Raji (cell line): ENCODE data around the gene MTARC1.

Experiments
- POLR2A ChIP-seq: IDR thresholded peaks from 2 replicates; pipeline ENCODE4 v1.6.1; 2011; ENCODE audit warnings: low read depth, low read length, control low read depth; ENCODE audit not compliant: insufficient read depth

The MTARC1 gene

DNA sequence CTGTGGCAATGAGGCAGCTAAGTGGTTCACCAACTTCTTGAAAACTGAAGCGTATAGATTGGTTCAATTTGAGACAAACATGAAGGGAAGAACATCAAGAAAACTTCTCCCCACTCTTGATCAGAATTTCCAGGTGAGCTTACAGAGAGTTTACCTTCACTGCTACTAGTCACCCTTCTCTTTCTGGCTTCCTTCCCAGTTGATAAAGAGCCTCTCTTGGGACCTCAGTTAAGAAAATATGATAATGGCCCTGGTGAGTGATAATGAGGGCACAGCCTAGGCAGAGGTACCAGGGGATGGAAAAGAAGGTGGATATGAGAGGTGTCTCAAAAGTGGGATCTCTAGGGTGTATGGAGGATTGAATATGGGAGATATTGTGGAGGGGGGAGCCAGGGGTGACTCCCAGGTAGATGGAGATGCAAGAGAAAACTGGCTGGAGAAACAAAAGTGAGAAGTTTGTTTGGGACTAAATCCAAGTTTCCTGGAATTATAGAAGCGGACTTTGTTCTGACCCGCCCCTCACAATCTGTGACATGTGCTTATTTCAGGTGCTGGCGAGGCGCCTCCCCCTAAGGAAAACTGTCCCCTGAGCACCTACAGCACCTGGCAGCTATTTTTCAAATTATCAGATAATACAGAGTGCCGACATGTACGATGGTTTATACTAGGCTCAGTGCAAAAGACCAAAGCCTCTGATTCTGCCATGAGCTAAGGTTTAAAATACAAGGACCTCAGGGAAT lies 24.9 kb upstream of the MTARC1 start:
- TF ChIP-seq POLR2A: no peak

DNA sequence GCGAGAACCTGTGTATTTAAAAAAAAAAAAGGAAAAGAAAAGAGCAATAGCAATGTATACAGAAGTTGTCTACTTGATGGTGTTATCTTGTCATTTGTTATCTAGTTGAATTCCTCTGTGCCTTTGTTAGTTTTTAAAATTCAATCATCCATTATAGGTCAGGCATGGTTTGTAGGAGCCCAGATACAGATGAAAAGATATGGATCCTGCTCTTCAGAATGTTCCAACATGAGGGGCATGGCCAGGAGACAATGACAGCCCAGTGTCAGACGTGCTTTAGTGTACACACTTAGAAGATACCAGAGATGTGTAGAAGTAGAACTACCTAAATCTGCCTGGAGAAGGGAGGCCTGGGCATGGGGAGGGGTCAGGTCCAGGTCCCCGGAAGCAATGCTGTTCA lies 22.0 kb upstream of the MTARC1 start:
- TF ChIP-seq POLR2A: no peak

DNA sequence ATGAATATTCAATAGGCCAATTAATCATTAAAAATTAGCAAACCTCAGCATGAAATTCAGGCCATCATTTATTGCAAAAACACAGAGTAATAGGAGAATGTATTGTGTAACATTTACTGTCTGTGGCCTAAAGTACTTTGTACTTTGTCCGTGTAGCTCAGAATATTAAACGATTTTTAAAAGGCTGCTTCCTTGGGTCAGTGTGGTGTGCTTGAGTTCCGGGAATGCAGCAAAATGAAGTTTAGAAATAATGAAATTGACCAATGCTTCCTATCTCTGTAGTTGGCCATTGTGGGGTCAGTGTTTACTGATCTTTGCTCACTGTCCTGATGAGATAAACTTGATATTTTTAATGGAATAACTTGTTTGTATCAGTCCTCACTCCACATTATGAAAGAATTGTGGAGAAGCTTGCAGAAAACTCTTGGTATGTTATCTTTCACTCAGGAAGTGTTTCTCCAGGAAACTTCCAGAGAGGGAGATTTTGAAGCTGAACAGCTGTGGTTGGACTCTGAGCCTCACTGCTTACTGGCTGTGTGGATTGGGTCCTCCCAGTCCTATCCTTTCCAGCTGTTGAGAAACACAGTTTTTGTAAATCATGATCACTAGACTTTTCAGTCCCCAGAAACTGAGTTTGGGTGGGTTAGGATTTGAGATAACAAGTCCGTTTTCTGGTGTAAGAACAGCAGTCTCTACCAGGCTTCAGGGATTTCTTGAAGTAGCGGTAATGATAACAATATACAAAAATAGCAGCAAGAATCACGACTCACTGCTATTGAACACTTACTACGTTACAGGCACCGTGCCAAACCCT lies 19.2 kb upstream of the MTARC1 start:
- TF ChIP-seq POLR2A: no peak

DNA sequence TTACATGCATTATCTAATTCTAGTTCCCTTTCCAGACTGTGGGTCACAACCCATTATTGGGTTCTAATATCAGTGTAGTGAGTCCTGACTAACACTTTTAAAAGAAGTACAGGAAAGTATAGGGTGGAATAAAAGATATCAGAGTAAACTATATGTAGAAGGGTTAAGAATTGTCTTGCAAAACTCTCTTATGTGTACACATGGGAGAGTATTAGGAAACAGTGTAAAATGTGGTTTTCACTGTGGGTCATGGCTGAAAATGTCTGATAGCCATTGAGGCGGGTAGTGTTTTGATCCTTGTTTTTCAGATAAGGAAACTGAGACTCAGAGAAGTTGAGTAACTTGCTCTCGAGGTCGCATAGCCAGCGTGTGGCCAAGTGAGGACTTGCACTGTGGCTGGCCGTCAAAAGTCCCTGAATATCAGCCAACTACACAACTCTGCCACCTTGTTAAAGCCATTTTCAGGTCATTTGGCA lies 18.5 kb upstream of the MTARC1 start:
- TF ChIP-seq POLR2A: no peak

DNA sequence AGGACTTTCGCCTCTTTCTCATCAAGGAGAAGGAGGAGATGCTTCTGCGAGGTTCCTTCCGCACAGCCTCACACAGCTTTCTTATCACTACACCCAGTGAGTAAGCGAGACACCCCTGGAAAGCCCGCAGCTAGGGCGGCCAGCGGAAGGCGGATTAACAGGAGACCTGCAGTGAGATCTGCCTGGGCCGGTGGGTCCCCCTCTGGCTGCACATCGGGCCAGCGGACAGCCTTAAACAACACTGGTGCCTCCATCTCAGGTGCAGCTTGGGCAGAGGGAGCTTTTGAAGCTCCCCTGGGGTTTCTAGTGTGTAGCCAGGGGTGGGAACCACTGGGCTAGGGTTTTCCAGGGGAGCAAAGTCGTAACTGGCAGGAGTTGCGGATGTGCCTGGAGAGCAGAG lies 17.5 kb upstream of the MTARC1 start:
- no peak for TF ChIP-seq POLR2A

DNA sequence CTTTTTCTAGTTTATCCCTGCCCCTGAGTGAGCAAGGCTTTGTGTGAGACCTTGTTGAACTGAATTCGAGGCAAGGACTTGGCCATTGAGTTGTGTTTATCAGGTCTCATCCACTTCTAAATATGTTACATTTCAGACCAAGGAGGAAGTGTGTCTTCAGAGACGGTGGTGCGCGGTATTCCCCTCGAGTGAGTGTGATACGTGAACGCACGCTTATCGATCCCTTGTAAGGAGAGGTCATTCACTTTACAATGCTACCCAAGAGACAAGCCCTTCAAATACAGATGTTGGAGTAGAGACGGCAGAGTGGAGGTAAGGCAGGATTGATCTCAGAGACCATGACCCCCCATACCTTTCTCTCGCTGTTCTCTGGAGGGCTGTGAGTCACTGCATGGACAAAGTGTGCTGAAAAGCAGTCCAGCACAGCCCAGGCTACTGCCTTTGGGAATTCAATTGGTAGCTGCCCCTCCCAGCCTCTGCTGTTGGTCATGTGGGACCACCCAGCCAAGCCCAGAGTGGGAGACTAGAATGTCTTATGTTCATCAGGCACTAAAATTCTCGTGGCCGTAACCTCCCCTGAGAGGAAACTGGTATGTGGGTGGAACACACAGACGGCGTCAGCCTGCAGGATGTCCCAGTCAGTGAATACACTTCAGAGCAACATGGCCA lies 16.3 kb upstream of the MTARC1 start:
- TF ChIP-seq POLR2A: no peak

DNA sequence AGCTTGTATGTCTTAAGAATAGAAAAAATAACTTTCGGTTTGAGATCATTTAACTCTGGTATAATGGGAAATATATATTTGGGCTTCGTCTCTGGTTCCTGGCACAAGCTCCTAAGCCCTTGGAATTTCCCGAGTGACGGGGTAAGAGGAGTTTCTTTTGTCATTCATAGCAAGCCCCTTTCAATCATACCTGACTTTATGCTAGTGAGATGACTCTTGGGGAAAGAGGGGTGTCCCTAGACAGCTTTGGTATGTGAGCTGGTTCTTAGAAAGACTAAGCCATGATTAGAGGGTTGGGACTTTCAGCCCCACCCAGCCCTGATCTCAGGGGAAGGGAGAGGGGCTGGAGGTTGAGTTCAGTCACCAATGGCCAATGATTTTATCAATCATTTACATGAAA lies 13.9 kb upstream of the MTARC1 start:
- TF ChIP-seq POLR2A: no peak

DNA sequence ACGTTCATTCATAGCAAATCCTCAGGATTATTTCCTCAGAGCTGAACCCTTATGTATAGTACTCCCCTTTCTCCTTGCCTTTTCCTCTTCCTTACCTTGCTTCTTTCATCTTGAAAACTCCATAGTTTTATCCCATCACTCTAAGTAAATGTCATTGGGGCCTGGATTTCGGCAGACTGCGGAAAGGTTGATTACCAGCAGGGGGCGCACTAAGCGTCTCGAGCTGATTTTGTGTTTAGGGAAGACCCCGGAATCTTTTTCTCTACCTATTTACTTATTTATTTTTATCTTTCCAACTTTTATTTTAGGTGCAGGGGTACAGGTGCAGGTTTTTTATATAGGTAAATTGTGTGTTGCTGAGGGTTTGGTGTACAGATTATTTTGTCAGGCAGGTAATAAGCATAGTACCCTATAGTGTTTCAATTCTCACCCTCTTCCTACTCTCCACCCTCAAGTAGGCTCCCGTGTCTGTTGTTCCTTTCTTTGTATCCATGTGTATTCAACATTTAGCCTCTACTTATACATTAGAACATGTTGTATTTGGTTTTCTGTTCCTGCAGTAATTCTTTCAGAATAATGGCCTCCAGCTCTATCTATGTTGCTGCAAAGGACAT lies 11.4 kb upstream of the MTARC1 start:
- no peak for TF ChIP-seq POLR2A

DNA sequence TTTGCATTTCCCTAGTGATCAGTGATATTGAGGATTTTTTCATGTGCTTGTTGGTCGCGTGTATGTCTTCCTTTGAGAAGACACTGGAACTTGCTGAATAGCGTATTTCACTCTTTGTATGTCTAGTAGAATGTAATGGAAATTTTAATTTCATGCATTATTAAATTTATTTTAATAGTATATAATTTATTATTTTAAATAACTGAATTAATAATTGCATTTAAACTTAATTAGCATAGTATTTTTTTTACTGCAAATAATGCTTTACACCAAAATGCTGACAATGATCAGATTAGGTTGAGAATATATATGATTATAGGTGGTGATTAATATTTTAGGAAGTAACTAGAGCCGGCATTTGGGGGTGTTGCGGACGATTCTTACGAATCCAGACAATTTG lies 10.5 kb upstream of the MTARC1 start:
- no peak for TF ChIP-seq POLR2A

DNA sequence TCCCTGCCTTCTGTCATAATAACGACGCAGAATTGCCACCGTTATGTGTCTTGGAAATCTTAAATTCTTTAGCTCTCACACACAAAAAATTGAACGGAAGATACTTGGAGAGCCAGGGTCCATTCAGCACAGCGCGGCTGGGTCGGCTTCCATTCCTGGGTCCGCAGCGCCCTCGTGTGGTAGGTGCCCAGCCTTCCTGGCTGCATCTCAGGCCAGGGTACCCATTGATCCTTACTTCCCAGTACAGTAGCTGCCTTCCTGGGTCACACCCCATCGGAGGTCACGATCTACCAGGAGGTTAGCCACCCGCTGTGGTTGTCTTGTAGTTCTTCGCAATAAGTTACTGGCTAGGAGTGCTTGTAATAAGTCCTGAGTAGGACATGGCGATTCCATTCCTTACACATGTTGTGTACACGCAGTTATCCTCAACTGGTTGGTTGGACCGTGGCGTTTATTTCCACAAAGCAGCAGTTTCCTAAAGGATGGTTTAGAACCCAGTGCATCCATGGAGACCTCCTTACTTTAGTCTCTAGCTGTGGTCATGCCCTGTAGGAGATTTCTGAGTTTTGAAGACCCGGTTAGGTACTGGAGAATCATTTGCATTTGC lies 9.9 kb upstream of the MTARC1 start:
- no peak for TF ChIP-seq POLR2A

DNA sequence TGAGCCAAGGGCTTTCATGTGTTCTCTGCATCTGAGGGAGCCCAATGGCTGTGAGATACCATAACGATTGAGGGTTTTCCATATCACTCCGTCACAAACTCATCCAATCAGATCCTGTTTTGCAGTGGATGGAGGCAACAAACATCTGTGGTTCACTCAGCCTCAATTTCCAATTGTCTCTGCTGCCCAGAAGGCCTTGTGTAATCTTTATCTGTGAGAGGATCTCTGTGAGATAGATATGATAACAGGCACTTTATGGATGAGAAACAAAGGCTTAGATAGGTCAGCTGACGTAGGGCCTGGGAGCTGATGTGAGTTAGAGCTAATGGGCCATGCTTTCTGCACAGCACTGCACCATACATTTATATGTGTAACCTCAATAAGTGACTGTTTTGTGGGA lies 3.3 kb upstream of the MTARC1 start:
- no peak for TF ChIP-seq POLR2A

DNA sequence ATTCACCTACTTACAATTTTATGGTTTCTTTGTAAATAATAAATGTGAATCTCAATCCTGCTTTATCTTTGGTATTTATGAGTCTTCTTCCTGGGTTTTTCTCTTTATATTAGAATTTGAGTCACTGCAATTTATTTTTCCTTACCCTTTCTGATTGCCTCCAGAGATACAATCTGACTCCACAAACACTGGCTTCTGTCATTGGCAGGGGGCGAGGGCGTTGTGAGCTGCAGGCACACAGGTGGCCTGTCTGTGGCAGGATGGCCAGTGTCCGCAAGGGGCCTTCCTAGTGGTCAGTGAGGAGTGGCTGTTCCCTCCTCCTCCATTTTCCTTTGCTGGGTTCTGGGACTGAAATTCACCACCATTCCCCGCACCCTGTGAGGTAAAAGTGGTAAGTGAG lies 2.0 kb upstream of the MTARC1 start:
- no peak for TF ChIP-seq POLR2A

DNA sequence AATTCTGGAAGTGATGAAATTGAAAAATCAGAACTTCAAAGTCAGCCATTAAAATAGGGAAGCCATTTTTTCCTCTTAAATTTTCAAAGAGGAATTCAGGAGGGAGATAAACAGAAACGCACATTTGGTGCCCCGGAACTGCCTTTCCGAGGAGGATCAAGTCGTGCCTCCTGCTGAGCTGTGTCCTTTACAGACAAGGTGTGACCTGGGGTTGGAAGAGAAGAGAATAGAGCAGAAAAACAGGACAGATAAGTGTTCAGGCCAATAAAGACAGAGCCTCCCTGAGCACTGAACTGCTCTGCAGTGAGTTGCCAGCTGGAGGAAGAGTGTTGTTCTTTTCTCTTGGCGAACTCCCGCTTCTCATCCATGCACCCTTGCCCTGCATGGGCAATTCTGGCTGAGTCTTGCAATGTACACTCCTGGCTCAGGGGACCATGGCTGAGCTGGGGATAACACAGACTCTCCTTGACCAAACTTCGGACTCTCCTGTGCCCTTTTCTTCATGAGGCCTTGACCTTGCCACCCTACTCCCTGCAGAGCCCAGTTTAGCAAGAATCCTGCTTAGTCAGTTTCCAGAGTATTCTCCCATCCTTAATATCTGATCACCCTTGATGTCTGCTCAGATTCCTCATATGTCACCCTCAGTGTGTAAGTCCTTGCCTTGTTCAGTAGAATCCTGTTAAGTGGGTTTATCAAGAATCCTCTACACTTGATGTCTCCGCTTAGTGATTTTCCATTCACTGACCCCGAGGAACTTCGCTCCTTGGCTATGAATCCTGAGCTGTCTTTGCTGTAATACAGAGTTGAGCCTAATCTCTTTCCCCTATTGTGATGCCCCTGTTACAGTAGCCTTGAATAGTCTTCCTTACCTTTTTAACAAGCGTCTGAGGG lies 1.3 kb upstream of the MTARC1 start:
- no peak for TF ChIP-seq POLR2A

DNA sequence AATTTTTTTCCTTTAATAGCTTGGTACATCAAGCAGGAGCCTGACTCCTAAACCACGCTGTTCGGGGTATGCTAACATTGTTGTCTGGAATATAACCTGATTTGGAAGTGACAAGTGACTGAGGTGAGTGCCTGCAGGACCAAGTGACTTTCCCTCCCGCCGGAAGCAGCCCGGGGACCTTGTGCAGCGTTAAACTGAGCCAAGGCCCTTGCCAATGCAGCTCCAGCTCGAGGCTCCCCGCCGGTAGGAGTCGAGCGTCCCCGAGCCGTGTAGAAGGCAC lies 716 bp upstream of the MTARC1 start:
- no peak for TF ChIP-seq POLR2A
